GM11168 (cell line): ENCODE measurements around the gene SFXN4.

ENCODE experiments used
- in situ Hi-C: fragments of 300-500 bp; cut with MboI; formaldehyde crosslinking; loops from one replicate; pipeline ENCODE4 v1.12.0; 2022; ENCODE audit warnings: low sequenced_read_pairs; ENCODE audit not compliant: unreplicated experiment

The SFXN4 gene

GRCh38 chr10:119165171-119166117, at the start of gene SFXN4:
Gene SFXN4, minus strand, starts transcription at chr10:119165714. Its CDS starts 67 bp downstream, at chr10:119165647.
- in situ Hi-C loops = no loop called here

GRCh38 chr10:119211625-119212441, 46.3 kb upstream of the SFXN4 start:
- in situ Hi-C loops = no loop called here

GRCh38 chr10:119211176-119211575, 45.7 kb upstream of the SFXN4 start:
- in situ Hi-C loops = no loop called here

GRCh38 chr10:119210633-119211032, 45.1 kb upstream of the SFXN4 start:
- in situ Hi-C loops = no loop called here

- in situ Hi-C loops = no loop called here
These were observed 44.3 kb upstream of the SFXN4 start for GRCh38 chr10:119209736-119210355.

GRCh38 chr10:119209035-119209735, 43.7 kb upstream of the SFXN4 start:
- in situ Hi-C loops = no loop called here

- in situ Hi-C loops = no loop called here
These were observed 43.0 kb upstream of the SFXN4 start for GRCh38 chr10:119208553-119208940.

GRCh38 chr10:119207713-119208552, 42.4 kb upstream of the SFXN4 start:
- in situ Hi-C loops = no loop called here

- in situ Hi-C loops = no loop called here
These were observed 41.8 kb upstream of the SFXN4 start, which contains the start of gene GRK5 for GRCh38 chr10:119207366-119207666. Gene GRK5, plus strand, starts transcription at chr10:119207571. Its CDS starts 347 bp downstream, at chr10:119207918.

- in situ Hi-C loops = no loop called here
These were observed 41.3 kb upstream of the SFXN4 start for GRCh38 chr10:119206603-119207365.

GRCh38 chr10:119205894-119206602, 40.5 kb upstream of the SFXN4 start:
- in situ Hi-C loops = no loop called here

GRCh38 chr10:119203006-119203405, 37.5 kb upstream of the SFXN4 start:
- in situ Hi-C loops = no loop called here

GRCh38 chr10:119201233-119201632, 35.7 kb upstream of the SFXN4 start:
- in situ Hi-C loops = no loop called here

- in situ Hi-C loops = loop anchor here (10.0 kb wide), 1 partner anchor 215 kb away; no protein-coding TSS in a partner anchor
These were observed 33.9 kb upstream of the SFXN4 start for GRCh38 chr10:119199231-119199992.

GRCh38 chr10:119198438-119198837, 32.9 kb upstream of the SFXN4 start:
- in situ Hi-C loops = loop anchor here (10.0 kb wide), 1 partner anchor 216 kb away; no protein-coding TSS in a partner anchor

GRCh38 chr10:119197921-119198320, 32.4 kb upstream of the SFXN4 start:
- in situ Hi-C loops = loop anchor here (10.0 kb wide), 1 partner anchor 217 kb away; no protein-coding TSS in a partner anchor

GRCh38 chr10:119191881-119192280, 26.4 kb upstream of the SFXN4 start:
- in situ Hi-C loops = loop anchor here (10.0 kb wide), 1 partner anchor 223 kb away; no protein-coding TSS in a partner anchor
